Fibroblast of the conjunctiva (primary cell): ENCODE measurements around the gene LARP1.
A peak's percentile ranks its signal among the peaks of the same experiment; 100 is the strongest.

Source experiments
- DNase-seq: peaks from one replicate; pipeline ENCODE4 v3.0.0-alpha.2; 2010; ENCODE audit warnings: low read depth

Gene LARP1

DNA sequence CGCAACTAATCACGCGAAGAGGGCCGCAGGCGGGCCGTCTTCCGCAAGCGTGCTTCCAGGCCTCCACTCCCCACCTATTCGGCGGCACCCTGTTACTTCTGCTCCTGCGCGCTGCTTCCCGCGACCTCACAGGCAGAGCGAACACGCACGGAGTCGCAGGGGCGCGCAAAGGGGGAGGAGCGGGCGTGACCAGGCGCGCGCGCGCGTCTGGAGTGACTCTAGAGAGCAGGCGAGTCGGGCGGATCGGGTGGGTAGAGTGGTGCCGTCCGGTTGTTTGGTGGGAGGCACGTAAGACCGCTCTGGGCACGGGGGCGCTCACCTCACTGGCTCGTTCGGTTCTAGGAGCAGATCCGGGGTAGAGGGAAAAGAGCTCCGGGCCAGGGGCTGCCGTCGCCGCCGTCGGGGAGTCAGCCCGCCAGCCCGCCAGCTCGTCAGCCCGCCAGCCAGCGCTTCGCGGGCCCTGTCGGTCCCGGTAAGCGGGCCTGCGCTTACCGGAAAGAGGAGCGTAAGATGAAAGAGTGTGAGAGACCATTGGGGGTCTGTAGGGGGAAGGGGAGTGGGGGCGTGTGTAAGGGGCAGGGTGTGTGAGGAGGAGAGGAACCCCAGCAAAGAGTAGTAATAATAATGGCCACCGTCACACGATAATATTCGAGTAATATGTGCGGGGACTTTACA lies 103.3 kb downstream of the LARP1 start, which contains the start of gene CNOT8:
TSS of gene CNOT8 (plus strand) at position 331 of the 675 bp plus-strand sequence. CDS start 4,652 bp downstream, outside the sequence.
- DNase-seq, result peak; percentile 97

DNA sequence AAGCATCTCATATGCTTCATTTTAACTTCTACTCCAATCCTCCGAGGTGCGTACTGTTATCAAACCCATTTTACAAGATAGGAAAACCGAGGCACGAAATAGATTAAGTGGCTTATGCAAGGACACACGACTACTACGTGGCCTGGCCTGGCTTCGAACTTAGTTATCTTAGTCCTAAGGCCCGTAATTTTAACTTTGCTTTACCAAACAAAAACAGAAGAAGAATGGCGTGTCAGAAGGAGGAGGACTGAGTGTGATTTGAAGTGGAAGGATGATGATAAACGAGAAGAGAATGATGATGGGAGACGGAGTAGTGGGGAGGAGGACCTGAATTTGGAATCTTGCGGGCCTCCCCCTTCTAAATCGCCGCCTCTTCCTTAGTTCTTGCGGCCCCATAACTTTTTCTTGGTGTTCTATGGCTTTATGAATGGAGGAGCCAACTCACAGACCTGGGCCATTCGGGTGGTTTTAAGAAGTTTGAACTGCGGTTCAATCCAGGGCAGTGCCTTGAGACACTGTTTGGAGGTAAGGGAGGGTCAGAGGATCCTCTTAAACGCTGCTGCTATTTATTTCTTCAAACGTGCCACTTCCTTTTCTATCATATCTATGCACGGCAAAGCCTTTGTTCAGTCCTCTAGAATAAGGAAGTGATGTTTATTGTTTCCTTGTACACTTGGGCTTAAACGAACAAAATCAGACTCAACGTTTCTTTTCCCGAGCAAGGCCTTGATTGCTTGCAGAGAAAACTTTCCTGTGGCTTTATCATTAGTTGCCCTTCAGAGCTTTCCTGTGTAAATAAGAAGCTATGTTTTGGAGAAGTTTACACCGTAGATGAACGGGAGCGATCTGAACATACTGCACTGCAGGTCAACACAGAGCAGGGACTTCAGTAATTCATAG lies 104.0 kb downstream of the LARP1 start:
- no peak for DNase-seq

DNA sequence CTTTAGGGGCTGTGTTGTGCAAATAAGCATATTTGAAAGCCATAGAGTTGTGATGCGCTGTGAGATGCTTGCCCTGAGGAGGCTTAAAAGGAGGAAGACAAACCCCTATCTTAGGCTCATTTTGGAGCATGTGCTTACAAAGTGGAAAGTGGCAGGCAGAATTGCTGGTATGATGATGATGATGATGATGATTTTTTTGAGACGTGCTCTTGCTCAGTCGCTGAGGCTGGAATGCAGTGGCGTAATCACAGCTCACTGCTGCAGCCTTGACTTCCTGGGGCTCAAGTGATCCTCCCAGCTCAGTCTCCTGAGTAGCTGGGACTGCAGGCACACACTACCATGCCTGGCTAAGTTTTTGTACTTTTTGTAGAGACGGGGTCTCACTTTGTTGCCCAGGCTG lies 104.9 kb downstream of the LARP1 start:
- no peak for DNase-seq

DNA sequence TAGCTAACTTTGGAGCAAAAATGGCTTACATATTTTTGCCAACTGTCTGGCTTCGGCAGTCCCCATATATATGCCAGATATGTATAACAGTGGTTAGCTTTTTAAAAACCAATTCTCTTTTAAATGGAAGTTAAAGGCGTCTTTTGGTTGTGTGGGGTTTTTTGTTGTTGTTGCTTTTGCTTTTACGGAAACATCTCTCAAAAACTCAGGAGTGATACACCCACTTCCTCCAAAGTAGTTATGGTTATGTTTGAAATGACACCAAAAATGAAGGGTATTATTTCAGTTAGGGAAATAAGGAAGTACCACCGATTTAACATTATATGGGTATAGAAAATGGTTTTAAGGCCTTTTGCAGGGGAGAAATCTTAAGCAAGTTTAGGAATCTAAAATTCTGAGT lies 105.6 kb downstream of the LARP1 start:
- no peak for DNase-seq

DNA sequence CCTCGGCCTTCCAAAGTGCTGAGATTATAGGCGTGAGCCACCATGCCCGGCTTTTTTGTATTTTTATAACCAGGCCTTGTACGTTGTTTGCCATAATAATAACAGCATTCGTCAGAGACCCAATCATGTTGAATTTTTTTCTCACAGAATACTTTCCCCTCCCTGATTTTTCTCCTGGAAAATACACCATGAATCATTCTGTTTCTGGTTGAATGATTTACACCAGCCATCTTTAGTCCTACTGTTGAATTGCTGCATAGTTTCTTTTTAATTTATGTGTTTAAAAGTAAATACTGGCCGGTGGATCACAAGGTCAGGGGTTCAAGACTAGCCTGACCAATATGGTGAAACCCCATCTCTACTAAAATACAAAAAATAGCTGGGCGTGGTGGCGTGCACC lies 106.8 kb downstream of the LARP1 start:
- no peak for DNase-seq

DNA sequence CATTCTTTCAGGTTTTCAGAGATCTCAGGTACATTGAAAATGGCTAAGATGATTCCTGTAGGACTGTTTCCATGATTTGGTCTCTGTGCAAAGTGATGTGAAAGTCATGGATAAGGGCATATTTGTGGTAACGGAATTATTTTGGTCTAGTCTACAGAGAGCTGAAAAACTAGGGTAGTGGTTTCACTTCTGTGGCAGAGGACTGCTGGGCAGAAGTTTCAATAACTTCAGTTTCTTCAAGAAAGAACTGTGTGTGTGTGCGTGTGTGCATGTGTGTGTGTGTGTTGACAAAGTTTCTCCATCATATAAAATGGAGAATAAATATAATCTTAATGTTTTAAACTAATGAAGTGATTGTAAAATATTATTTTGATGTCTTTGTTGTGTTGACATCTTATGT lies 107.6 kb downstream of the LARP1 start:
- no peak for DNase-seq

DNA sequence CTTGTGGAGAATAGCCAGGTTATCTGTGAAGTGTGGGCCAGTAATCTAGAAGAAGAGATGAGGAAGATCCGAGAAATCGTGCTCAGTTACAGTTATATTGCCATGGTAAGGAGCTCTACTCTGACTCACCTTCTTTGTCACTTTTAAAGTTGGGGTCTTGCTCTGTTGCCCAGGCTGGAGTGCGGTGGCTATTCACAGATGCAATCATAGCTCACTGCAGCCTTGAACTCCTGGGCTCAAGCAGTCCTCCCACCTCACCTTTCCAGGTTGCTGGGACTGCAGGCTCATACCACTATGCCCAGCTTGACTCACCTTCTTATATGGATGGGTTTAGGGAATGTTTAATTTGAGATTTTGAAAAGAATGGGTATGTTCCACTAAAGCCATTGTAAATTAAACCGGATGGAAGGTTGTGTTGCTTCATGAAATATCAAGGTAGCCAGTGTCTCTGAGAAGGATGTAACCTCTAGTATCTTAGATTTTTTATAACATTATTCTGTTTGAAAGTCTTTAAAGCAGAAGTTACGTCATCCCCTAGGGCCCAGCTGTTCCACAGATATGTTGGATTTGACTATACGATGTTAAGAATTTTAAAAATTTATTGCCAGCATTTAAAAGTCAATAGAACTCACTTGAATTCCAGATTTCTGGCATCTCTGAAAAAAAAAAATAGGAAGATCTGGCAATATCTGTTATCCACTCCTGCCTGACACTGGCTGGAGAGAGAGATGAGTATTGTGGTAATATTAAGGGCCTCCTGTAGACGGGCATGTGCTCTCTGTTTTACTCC lies 108.3 kb downstream of the LARP1 start:
- DNase-seq, result no peak

DNA sequence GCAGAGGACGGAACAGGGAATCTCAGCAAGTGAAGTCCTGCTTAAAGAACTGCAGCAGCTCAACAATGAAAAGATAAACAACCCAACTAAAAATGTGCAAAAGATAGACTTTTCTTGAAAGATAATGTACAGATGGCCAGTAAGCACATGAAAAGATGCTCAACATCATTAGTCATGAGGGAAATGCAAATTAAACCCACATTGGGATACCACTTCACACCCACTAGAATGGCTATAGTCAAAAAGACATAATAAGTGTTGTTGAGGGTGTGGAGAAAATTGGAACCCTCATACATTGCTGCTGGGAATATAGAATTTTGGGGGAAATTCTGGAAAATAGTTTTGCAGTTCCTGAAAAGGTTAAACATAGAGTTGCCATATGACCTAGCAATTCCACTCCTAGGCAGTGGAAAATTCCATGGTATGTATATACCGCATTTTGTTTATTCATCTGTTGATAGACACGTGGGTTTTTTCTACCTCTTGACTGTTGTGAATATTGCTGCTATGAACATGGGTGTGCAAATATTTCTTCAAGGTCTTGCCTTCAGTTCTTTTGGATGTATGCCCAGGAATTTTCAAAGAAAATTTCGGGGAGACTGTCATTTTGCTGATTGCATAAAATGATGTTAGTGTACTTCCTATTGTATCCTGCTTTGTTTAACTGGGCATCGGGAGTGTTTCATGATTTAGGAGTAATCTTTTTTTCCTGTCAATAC lies 110.4 kb downstream of the LARP1 start:
- no peak for DNase-seq

DNA sequence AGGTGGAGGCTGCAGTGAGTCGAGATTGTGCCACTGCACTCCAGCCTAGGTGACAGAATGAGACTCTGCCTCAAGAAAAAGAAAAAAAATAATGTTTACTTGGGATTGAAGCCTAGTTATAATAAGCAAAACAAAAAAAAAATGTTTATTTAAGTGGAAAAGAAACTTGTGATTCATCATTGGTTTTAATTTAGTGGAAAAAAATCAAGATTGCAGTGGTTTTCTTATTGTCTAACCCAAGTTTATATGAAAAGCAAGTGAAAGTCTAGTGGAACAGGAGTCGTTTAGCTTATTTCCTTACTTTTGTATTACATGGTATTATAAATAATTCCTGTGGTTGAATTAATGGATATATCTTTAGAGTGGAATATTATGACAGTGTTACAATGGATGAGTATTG lies 111.7 kb downstream of the LARP1 start:
- DNase-seq, result no peak
